Common myeloid progenitor, CD34-positive (primary cell): ENCODE results near the gene PCP4.

ENCODE experiments used
- CTCF ChIA-PET: fragments of 350-600 bp; sonication (Branson Sonifier 250); formaldehyde crosslinking; loops from one replicate; lab custom pipeline; 2021; ENCODE audit warnings: antibody characterized with exemption; lab: Charles Lee
- POLR2A ChIA-PET: fragments of 350-600 bp; sonication (Branson Sonifier 250); formaldehyde crosslinking; loops from one replicate; lab custom pipeline; 2021; ENCODE audit warnings: antibody characterized with exemption; lab: Charles Lee
- DNase-seq, 3 donors: peaks; one replicate each; pipeline versions ENCODE4 v3.0.0 to v3.0.0-alpha.2; 2013
- H3K27ac ChIP-seq, 2 experiments: 1 replicate in 1 of 2; 2 replicates in 1 of 2; pipeline ENCODE4 v1.7.0; 2013; ENCODE audit warnings: inconsistent platforms in 2 of 2, low read length in 2 of 2, mild to moderate bottlenecking in 2 of 2, low read depth in 1 of 2, moderate library complexity in 1 of 2; ENCODE audit not compliant: severe bottlenecking in 2 of 2, insufficient read depth in 1 of 2, poor library complexity in 1 of 2
- H3K27me3 ChIP-seq, 5 experiments: replicated peaks in 2 of 5; 1 replicate in 3 of 5; 2 replicates in 2 of 5; pipeline versions ENCODE4 v1.6.1 to v1.7.0; 2013; ENCODE audit warnings: low read length in 4 of 5, mild to moderate bottlenecking in 2 of 5, moderate library complexity in 2 of 5, inconsistent platforms in 1 of 5; ENCODE audit not compliant: insufficient read depth in 5 of 5, control insufficient read depth in 4 of 5
- H3K36me3 ChIP-seq, 4 experiments: 1 replicate in 2 of 4; 2 replicates in 2 of 4; pipeline versions ENCODE4 v1.6.1 to v1.7.0; 2013; ENCODE audit warnings: low read length in 3 of 4, control low read depth in 1 of 4, mild to moderate bottlenecking in 1 of 4; ENCODE audit not compliant: control insufficient read depth in 4 of 4, insufficient read depth in 4 of 4
- H3K4me1 ChIP-seq, 4 experiments: 1 replicate in 3 of 4; 2 replicates in 1 of 4; pipeline versions ENCODE4 v1.6.1 to v1.7.1; 2013; ENCODE audit warnings: low read length in 3 of 4, mild to moderate bottlenecking in 3 of 4, control low read depth in 1 of 4, inconsistent platforms in 1 of 4, moderate library complexity in 1 of 4; ENCODE audit not compliant: control insufficient read depth in 4 of 4, insufficient read depth in 4 of 4; ENCODE audit errors: control extremely low read depth in 1 of 4
- H3K4me3 ChIP-seq, 7 experiments: 1 replicate in 4 of 7; 2 replicates in 3 of 7; pipeline versions ENCODE4 v1.5.1 to v1.7.0; 2013; ENCODE audit warnings: mild to moderate bottlenecking in 7 of 7, low read length in 6 of 7, moderate library complexity in 6 of 7, inconsistent platforms in 2 of 7, low read depth in 2 of 7, control low read depth in 1 of 7; ENCODE audit not compliant: insufficient read depth in 4 of 7, control insufficient read depth in 1 of 7; ENCODE audit errors: extremely low read depth in 1 of 7
- H3K9me3 ChIP-seq, 5 experiments: 1 replicate in 4 of 5; 2 replicates in 1 of 5; pipeline versions ENCODE4 v1.6.1 to v1.7.1; 2013; ENCODE audit warnings: low read length in 4 of 5, mild to moderate bottlenecking in 2 of 5, inconsistent platforms in 1 of 5, low read depth in 1 of 5, moderate library complexity in 1 of 5; ENCODE audit not compliant: control insufficient read depth in 4 of 5, insufficient read depth in 2 of 5; ENCODE audit errors: control extremely low read depth in 1 of 5
- whole genome bisulfite sequencing: methylation state at CpG from one replicate; pipeline ENCODE4 v1.1.5; 2013; ENCODE audit not compliant: insufficient coverage; 5-methylcytosine and 5-hydroxymethylcytosine counted together

The PCP4 gene

GRCh38 chr21:39842741-39843459, 24.3 kb upstream of the PCP4 start:
- Histone ChIP-seq H3K27ac (no peak overlapping the region), H3K4me3 (no peak overlapping the region), H3K4me1 (no peaks in the 10 kb centered on the region), H3K27me3 (peaks cover 0 to 10% (median 0%) of the 10 kb centered on the region in 5 experiments), H3K9me3 (no peaks in the 10 kb centered on the region), H3K36me3 (no peaks in the 10 kb centered on the region)
- WGBS = 92% methylated on average over 13 of the region's 14 CpGs
- ChIA-PET CTCF (no interaction called here), POLR2A (no interaction called here)
- DNase-seq = no peak

DNA sequence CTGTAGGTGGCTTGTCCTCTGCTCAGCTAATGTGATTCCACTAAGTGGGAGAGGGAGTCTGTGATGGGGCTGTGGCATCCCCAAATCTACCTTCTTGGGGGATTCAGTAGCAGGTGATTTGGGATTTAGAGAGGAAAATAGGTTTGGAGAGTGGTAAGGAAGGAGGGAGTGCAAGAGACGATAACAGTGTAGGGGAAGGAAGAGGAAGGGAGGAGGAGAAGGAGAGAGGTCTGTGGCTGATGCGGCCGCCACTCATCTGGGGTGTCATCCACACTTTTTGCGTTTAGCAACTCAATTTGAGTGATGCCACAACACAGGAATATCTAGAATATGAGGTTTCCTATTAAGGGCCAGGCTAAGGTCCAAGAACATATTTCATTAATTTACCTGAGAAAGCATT, 23.8 kb upstream of the PCP4 start:
- ChIA-PET CTCF (no interaction called here), POLR2A (no interaction called here)
- no peaks in the 10 kb centered on the region for H3K36me3 ChIP-seq
- 69% methylated on average over 4 of the region's 4 CpGs for WGBS
- DNase-seq = no peak
- H3K9me3 ChIP-seq = no peaks in the 10 kb centered on the region
- H3K27ac ChIP-seq = no peak overlapping the region
- H3K4me3 ChIP-seq = no peak overlapping the region
- H3K27me3 ChIP-seq = peaks cover 0 to 8% (median 0%) of the 10 kb centered on the region in 5 experiments
- no peaks in the 10 kb centered on the region for H3K4me1 ChIP-seq

- 94% methylated on average over 2 of the region's 5 CpGs for WGBS
- no peak overlapping the region for H3K4me3 ChIP-seq
- no peaks in the 10 kb centered on the region for H3K4me1 ChIP-seq
- ChIA-PET CTCF (no interaction called here), POLR2A (no interaction called here)
- no peaks in the 10 kb centered on the region for H3K9me3 ChIP-seq
- H3K36me3 ChIP-seq = no peaks in the 10 kb centered on the region
- H3K27ac ChIP-seq = no peak overlapping the region
- H3K27me3 ChIP-seq = peaks cover 0 to 7% (median 0%) of the 10 kb centered on the region in 5 experiments
- no peak for DNase-seq
These were observed 23.3 kb upstream of the PCP4 start for GRCh38 chr21:39843916-39844315.

- ChIA-PET CTCF (interaction anchor here (0.6 kb wide), 1 partner anchor 32 kb away, joined by 3 read pairs; no protein-coding TSS in a partner anchor), POLR2A (no interaction called here)
- WGBS = 89% methylated on average over 3 of the region's 6 CpGs
- Histone ChIP-seq H3K36me3 (no peaks in the 10 kb centered on the region), H3K9me3 (no peaks in the 10 kb centered on the region), H3K4me1 (no peaks in the 10 kb centered on the region), H3K27ac (no peak overlapping the region), H3K27me3 (peaks cover 0 to 4% (median 0%) of the 10 kb centered on the region in 5 experiments), H3K4me3 (no peak overlapping the region)
- DNase-seq = no peak
These were observed 21.6 kb upstream of the PCP4 start for GRCh38 chr21:39845571-39846130.

GRCh38 chr21:39847877-39848276, 19.4 kb upstream of the PCP4 start:
- Histone ChIP-seq H3K9me3 (no peaks in the 10 kb centered on the region), H3K4me1 (no peaks in the 10 kb centered on the region), H3K27ac (no peak overlapping the region), H3K27me3 (peaks cover 0 to 6% (median 0%) of the 10 kb centered on the region in 5 experiments), H3K4me3 (no peak overlapping the region), H3K36me3 (no peaks in the 10 kb centered on the region)
- CTCF ChIA-PET = no interaction called here
- DNase-seq = no peak
- POLR2A ChIA-PET = no interaction called here
- WGBS = 95% methylated on average over 5 of the region's 6 CpGs

- ChIA-PET CTCF (no interaction called here), POLR2A (no interaction called here)
- Histone ChIP-seq H3K9me3 (no peaks in the 10 kb centered on the region), H3K27me3 (peaks cover 0 to 6% (median 0%) of the 10 kb centered on the region in 5 experiments), H3K36me3 (no peaks in the 10 kb centered on the region), H3K4me3 (no peak overlapping the region), H3K4me1 (no peaks in the 10 kb centered on the region), H3K27ac (no peak overlapping the region)
- DNase-seq = no peak
- 98% methylated on average over 8 of the region's 10 CpGs for WGBS
These were observed 18.1 kb upstream of the PCP4 start for GRCh38 chr21:39849014-39849655.

DNA sequence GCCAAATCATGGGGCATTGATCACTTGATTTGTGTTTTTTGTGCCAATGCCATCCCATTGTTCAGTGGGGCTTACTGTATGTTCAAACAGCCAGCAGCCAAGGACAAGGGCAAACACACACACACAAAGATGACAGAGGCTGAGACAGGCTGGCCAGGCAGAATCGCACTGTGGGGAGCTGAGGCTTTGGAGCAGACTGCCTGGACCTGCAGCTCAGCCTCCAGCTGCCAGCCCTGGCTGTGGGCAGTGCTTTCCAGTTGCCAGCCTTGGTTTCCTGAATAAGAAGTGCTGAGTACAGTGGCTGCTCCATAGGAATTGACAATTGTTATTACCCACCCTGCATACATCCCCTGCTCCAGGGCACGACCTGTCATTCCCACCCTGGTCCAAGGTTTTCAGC, 16.9 kb upstream of the PCP4 start:
- 78% methylated on average over 2 of the region's 2 CpGs for WGBS
- DNase-seq = no peak
- Histone ChIP-seq H3K4me3 (no peak overlapping the region), H3K27me3 (peaks cover 0 to 6% (median 0%) of the 10 kb centered on the region in 5 experiments), H3K4me1 (no peaks in the 10 kb centered on the region), H3K36me3 (no peaks in the 10 kb centered on the region), H3K9me3 (no peaks in the 10 kb centered on the region), H3K27ac (no peak overlapping the region)
- POLR2A ChIA-PET = no interaction called here
- CTCF ChIA-PET = no interaction called here
